B cell (primary cell): Measurements from ENCODE around the gene STYXL1.

Source experiments
- CTCF ChIP-seq: fragments of 200-600 bp; IDR thresholded peaks from one replicate; pipeline ENCODE4 v1.8.0; 2022; ENCODE audit warnings: antibody characterized with exemption, mild to moderate bottlenecking
- EZH2 ChIP-seq: IDR thresholded peaks from 2 replicates; pipeline ENCODE4 v1.6.1; 2012; ENCODE audit warnings: borderline replicate concordance, low read depth, mild to moderate bottlenecking, moderate library complexity, low read length; ENCODE audit not compliant: insufficient read depth, poor library complexity, severe bottlenecking

GRCh38 chr7:76057103-76057812 is 9.5 kb upstream of the STYXL1 start:
- no peak for TF ChIP-seq EZH2
- no peak for TF ChIP-seq CTCF
